H1 (cell line): ENCODE data around the gene PLEKHH2. TPM values are rescaled to one million over a fixed set of nuclear protein-coding genes. Genes with fewer than 3 reads are reported as not detected.

Experiments used
- CTCF ChIA-PET: fragments of 300-600 bp; sonication (Branson Sonifier 250); formaldehyde crosslinking; loops from one replicate; lab custom pipeline; 2021; ENCODE audit not compliant: partially characterized antibody; lab: Charles Lee
- POLR2A ChIA-PET: fragments of 300-600 bp; sonication (Branson Sonifier 250); formaldehyde crosslinking; loops from one replicate; lab custom pipeline; 2021; ENCODE audit warnings: inconsistent platforms; ENCODE audit not compliant: partially characterized antibody; lab: Charles Lee
- DNase-seq, 2 experiments: peaks; one replicate each; pipeline versions ENCODE4 v3.0.0 to v3.0.0-alpha.2; 2010 to 2022; ENCODE audit warnings: low spot score in 2 of 2, low read depth in 1 of 2, mixed read lengths in 1 of 2
- FAIRE-seq: peaks from 2 replicates; lab custom pipeline; 2011; peaks lifted over from hg19 to GRCh38; lab: Jason Lieb, UNC
- H2AFZ ChIP-seq: 2 replicates; pipeline ENCODE4 v1.8.1; 2012; ENCODE audit warnings: low read length, inconsistent platforms
- H2AK5ac ChIP-seq: 2 replicates; pipeline ENCODE4 v1.6.1; 2013; ENCODE audit warnings: low read depth, low read length
- H2BK120ac ChIP-seq: replicated peaks from 2 replicates; pipeline ENCODE3; 2013; ENCODE audit warnings: low read depth, low read length, inconsistent platforms
- H2BK12ac ChIP-seq: 2 replicates; pipeline ENCODE4 v1.6.1; 2013; ENCODE audit warnings: low read depth, low read length
- H2BK15ac ChIP-seq: 2 replicates; pipeline ENCODE4 v1.6.1; 2013; ENCODE audit warnings: low read length
- H2BK20ac ChIP-seq: 2 replicates; pipeline ENCODE4 v1.6.1; 2013; ENCODE audit warnings: low read length
- H2BK5ac ChIP-seq: 2 replicates; pipeline ENCODE4 v1.6.1; 2013; ENCODE audit warnings: low read depth, low read length
- H3K14ac ChIP-seq: 2 replicates; pipeline ENCODE4 v1.6.1; 2013; ENCODE audit warnings: inconsistent platforms; ENCODE audit not compliant: insufficient read length
- H3K18ac ChIP-seq: 2 replicates; pipeline ENCODE4 v1.6.1; 2013; ENCODE audit warnings: low read length; ENCODE audit errors: extremely low read depth
- H3K23ac ChIP-seq: 2 replicates; pipeline ENCODE4 v1.6.1; 2013; ENCODE audit warnings: inconsistent platforms; ENCODE audit not compliant: insufficient read length
- H3K23me2 ChIP-seq: 2 replicates; pipeline ENCODE4 v1.6.1; 2013; ENCODE audit warnings: low read depth, low read length
- H3K27ac ChIP-seq: 2 replicates; pipeline ENCODE4 v1.6.1; 2011; ENCODE audit warnings: low read depth, low read length, inconsistent platforms
- H3K27me3 ChIP-seq, 4 experiments: replicated peaks in 1 of 4; 1 replicate in 1 of 4; 2 replicates in 3 of 4; pipeline versions ENCODE4 v1.6.1 to v1.8.1; 2011 to 2013; ENCODE audit warnings: low read length in 3 of 4, mild to moderate bottlenecking in 3 of 4, inconsistent platforms in 2 of 4, mixed read lengths in 2 of 4, moderate library complexity in 1 of 4; ENCODE audit not compliant: control insufficient read depth in 3 of 4, insufficient read depth in 3 of 4; ENCODE audit errors: extremely low read depth in 1 of 4
- H3K36me3 ChIP-seq, 4 experiments: 2 replicates each; pipeline versions ENCODE4 v1.6.1 to v1.8.1; 2011 to 2013; ENCODE audit warnings: mild to moderate bottlenecking in 4 of 4, low read length in 3 of 4, moderate library complexity in 2 of 4, control low read depth in 1 of 4, inconsistent platforms in 1 of 4; ENCODE audit not compliant: insufficient read depth in 4 of 4, control insufficient read depth in 2 of 4
- H3K4ac ChIP-seq: replicated peaks from 2 replicates; pipeline ENCODE3; 2013; ENCODE audit warnings: low read length, low read depth, mixed read lengths, inconsistent platforms; ENCODE audit not compliant: insufficient read length
- H3K4me1 ChIP-seq, 4 experiments: replicated peaks in 1 of 4; 1 replicate in 1 of 4; 2 replicates in 3 of 4; pipeline versions ENCODE4 v1.6.1 to v1.8.1; 2011 to 2013; ENCODE audit warnings: low read length in 3 of 4, inconsistent platforms in 2 of 4, mixed read lengths in 1 of 4; ENCODE audit not compliant: insufficient read depth in 4 of 4, control insufficient read depth in 3 of 4
- H3K4me2 ChIP-seq, 2 experiments: 2 replicates each; pipeline versions ENCODE4 v1.6.1 to v1.8.1; 2011 to 2013; ENCODE audit warnings: low read depth in 2 of 2, low read length in 2 of 2, control low read depth in 1 of 2, inconsistent platforms in 1 of 2, mild to moderate bottlenecking in 1 of 2; ENCODE audit not compliant: insufficient read depth in 1 of 2
- H3K4me3 ChIP-seq, 4 experiments: fragments of 200-600, 300-600 bp in 1 of 4; sonication (generic), shearing (Covaris generic), sonication (Bioruptor Twin) in 1 of 4; 2 replicates each; pipeline versions ENCODE4 v1.5.1 to v1.8.1; 2011 to 2016; ENCODE audit warnings: low read length in 4 of 4, low read depth in 3 of 4, control low read depth in 2 of 4, inconsistent platforms in 2 of 4, mild to moderate bottlenecking in 2 of 4, mixed read lengths in 1 of 4, moderate library complexity in 1 of 4; ENCODE audit not compliant: insufficient read depth in 2 of 4; ENCODE audit errors: extremely low read depth in 1 of 4
- H3K56ac ChIP-seq: replicated peaks from 2 replicates; pipeline ENCODE3; 2013; ENCODE audit warnings: low read depth, mild to moderate bottlenecking, mixed read lengths, low read length, inconsistent platforms; ENCODE audit not compliant: insufficient read length
- H3K79me1 ChIP-seq: 2 replicates; pipeline ENCODE4 v1.6.1; 2013; ENCODE audit warnings: low read depth, low read length, control low read depth
- H3K79me2 ChIP-seq, 2 experiments: 2 replicates each; pipeline versions ENCODE4 v1.6.1 to v1.8.1; 2012 to 2013; ENCODE audit warnings: low read length in 2 of 2, mild to moderate bottlenecking in 2 of 2, inconsistent platforms in 1 of 2; ENCODE audit not compliant: insufficient read depth in 2 of 2, control insufficient read depth in 1 of 2
- H3K9ac ChIP-seq, 4 experiments: replicated peaks in 1 of 4; 1 replicate in 1 of 4; 2 replicates in 3 of 4; pipeline versions ENCODE4 v1.6.1 to v1.8.1; 2011 to 2013; ENCODE audit warnings: low read depth in 3 of 4, low read length in 3 of 4, control low read depth in 2 of 4, mild to moderate bottlenecking in 2 of 4, moderate library complexity in 2 of 4, inconsistent platforms in 1 of 4; ENCODE audit errors: extremely low read depth in 1 of 4
- H3K9me3 ChIP-seq, 2 experiments: 2 replicates each; pipeline versions ENCODE4 v1.6.1 to v1.8.1; 2012 to 2013; ENCODE audit warnings: mild to moderate bottlenecking in 2 of 2, moderate library complexity in 2 of 2, control low read depth in 1 of 2, inconsistent platforms in 1 of 2, low read depth in 1 of 2, low read length in 1 of 2, mixed read lengths in 1 of 2; ENCODE audit not compliant: insufficient read depth in 2 of 2
- H4K20me1 ChIP-seq, 2 experiments: replicated peaks in 1 of 2; 2 replicates each; pipeline versions ENCODE3 to v1.8.1; 2011 to 2013; ENCODE audit warnings: inconsistent platforms in 2 of 2, low read length in 2 of 2, mild to moderate bottlenecking in 1 of 2; ENCODE audit not compliant: insufficient read depth in 2 of 2, control insufficient read depth in 1 of 2
- H4K5ac ChIP-seq: 2 replicates; pipeline ENCODE4 v1.6.1; 2013; ENCODE audit warnings: low read length, low read depth, mixed read lengths, inconsistent platforms; ENCODE audit not compliant: insufficient read length
- H4K8ac ChIP-seq: 2 replicates; pipeline ENCODE4 v1.8.0; 2013; ENCODE audit warnings: mild to moderate bottlenecking, moderate library complexity, low read length, inconsistent platforms; ENCODE audit not compliant: insufficient read depth; ENCODE audit errors: extremely low read depth
- H4K91ac ChIP-seq: replicated peaks from 2 replicates; pipeline ENCODE3; 2013; ENCODE audit warnings: low read length, mixed read lengths, inconsistent platforms; ENCODE audit not compliant: insufficient read length
- CEBPB ChIP-seq: IDR thresholded peaks from 2 replicates; pipeline ENCODE4 v1.6.1; 2012; ENCODE audit warnings: low read depth, low read length
- CHD2 ChIP-seq: IDR thresholded peaks from 2 replicates; pipeline ENCODE4 v1.6.1; 2012; ENCODE audit warnings: low read length, improper control_type of control experiment
- FOSL1 ChIP-seq: IDR thresholded peaks from 2 replicates; pipeline ENCODE4 v1.6.1; 2011; ENCODE audit warnings: mild to moderate bottlenecking, low read depth, low read length, moderate library complexity; ENCODE audit not compliant: insufficient read depth
- PHF8 ChIP-seq: fragments of 200-600 bp; sonication (generic); conservative IDR thresholded peaks from 2 replicates; pipeline ENCODE4 v1.7.1; 2012; ENCODE audit warnings: low read depth, mild to moderate bottlenecking, inconsistent platforms, low read length, moderate library complexity
- RBBP5 ChIP-seq: IDR thresholded peaks from 2 replicates; pipeline ENCODE4 v1.7.1; 2012; ENCODE audit warnings: low read depth, mild to moderate bottlenecking, inconsistent platforms, low read length, moderate library complexity, borderline replicate concordance
- whole genome bisulfite sequencing, 2 experiments: shearing (Covaris generic) in 1 of 2; methylation state at CpG; one replicate each; pipeline versions ENCODE4 v1.1.6 to v1.1.7; 2013 to 2015; ENCODE audit warnings: low lambda C conversion rate in 2 of 2, mixed read lengths in 2 of 2, inconsistent platforms in 1 of 2, low coverage in 1 of 2, missing lambda C conversion rate in 1 of 2; ENCODE audit not compliant: insufficient replicate concordance in 2 of 2, insufficient coverage in 1 of 2, insufficient read length in 1 of 2; ENCODE audit errors: extremely low coverage in 1 of 2, missing lambda C conversion rate in 1 of 2; 5-methylcytosine and 5-hydroxymethylcytosine counted together
- polyA plus RNA-seq, 7 experiments: library from polyadenylated mRNA; depleted of rRNA in 3 of 7; stranded (reverse) in 5 of 7; unstranded in 2 of 7; fragments of >200 nt in 5 of 7; fragments of 200-250 nt in 2 of 7; gene quantifications; 1 replicate in 5 of 7; 2 replicates in 1 of 7; 4 replicates in 1 of 7; pipeline versions ENCODE4 v1.2.1 to v1.2.3, GENCODE V29; 2011 to 2013; ENCODE audit warnings: missing spikeins in 2 of 7, mixed read lengths in 2 of 7
- total RNA-seq: library from RNA; stranded (reverse); fragmentation: NEBNext Ultra II Directional; extraction: Animal tissue kit (Norgen Biotek cat#: 25700); gene quantifications from 2 replicates; pipeline ENCODE4 v1.2.1, GENCODE V29; 2021
- TF ChIP-seq, protein P1 (sequence below): IDR thresholded peaks from 2 replicates; pipeline ENCODE4 v1.6.1; 2012; ENCODE audit warnings: inconsistent platforms

The PLEKHH2 gene
- total and polyA plus RNA-seq, 2 of the 8 experiments (the other 6 are each of a cell fraction or from before 2014, with no cell fraction given) = 2.2 to 5.0 TPM

DNA sequence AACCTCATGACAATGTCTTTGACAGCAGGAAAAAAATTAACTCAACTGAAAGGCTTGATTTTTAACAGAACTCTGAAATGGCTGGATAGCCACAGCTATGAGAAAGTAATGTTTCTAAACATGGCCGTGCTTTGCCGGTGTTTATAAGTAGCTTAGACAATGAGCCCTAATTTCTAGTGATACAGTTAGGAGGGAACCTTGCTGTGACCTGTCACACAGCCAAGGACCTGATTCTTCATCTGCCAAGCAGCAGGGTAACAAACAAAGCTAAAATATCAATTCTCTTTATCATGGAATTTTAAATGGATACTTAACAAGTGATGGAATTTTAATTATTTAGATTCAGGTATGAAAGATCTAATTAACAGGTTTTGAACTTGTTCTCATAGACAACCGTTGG, 112.5 kb downstream of the PLEKHH2 start:
- H3K9me3 ChIP-seq = no peaks in the 10 kb centered on the region
- no peak overlapping the region for H2BK5ac ChIP-seq
- 94% methylated on average over 3 of the region's 3 CpGs; no CpG with 5 or more reads in 1 of the 2 experiments for WGBS, 2 experiments
- no peaks in the 10 kb centered on the region for H3K79me2 ChIP-seq
- no peak overlapping the region for H3K23ac ChIP-seq
- no peak overlapping the region for H3K4ac ChIP-seq
- H3K79me1 ChIP-seq = no peaks in the 10 kb centered on the region
- no peak for TF ChIP-seq PHF8
- TF ChIP-seq CEBPB = no peak
- TF ChIP-seq RBBP5 = no peak
- no peak for TF ChIP-seq FOSL1
- no peak for TF ChIP-seq CHD2
- TF ChIP-seq, protein P1, sequence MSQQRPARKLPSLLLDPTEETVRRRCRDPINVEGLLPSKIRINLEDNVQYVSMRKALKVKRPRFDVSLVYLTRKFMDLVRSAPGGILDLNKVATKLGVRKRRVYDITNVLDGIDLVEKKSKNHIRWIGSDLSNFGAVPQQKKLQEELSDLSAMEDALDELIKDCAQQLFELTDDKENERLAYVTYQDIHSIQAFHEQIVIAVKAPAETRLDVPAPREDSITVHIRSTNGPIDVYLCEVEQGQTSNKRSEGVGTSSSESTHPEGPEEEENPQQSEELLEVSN = no peak
- TF ChIP-seq, all 59 proteins: peak for 0
- Histone ChIP-seq H3K14ac (no peak overlapping the region), H2BK120ac (no peak overlapping the region), H3K9ac (no peak overlapping the region), H3K36me3 (no peaks in the 10 kb centered on the region), H4K5ac (no peak overlapping the region), H3K23me2 (no peaks in the 10 kb centered on the region; the same call in 1 of the 2 replicates), H4K20me1 (no peaks in the 10 kb centered on the region), H3K56ac (no peak overlapping the region), H3K4me3 (no peak overlapping the region), H2BK12ac (no peak overlapping the region), H3K27me3 (no peaks in the 10 kb centered on the region), H2BK20ac (no peak overlapping the region), H4K91ac (no peak overlapping the region), H4K8ac (no peak overlapping the region), H3K18ac (no peak overlapping the region), H2BK15ac (no peak overlapping the region), H2AFZ (no peak overlapping the region), H3K4me1 (peaks cover 0 to 4% (median 0%) of the 10 kb centered on the region in 4 experiments; a peak in 1 of 7 replicates), H3K4me2 (no peak overlapping the region), H2AK5ac (no peak overlapping the region), H3K27ac (no peak overlapping the region)
- FAIRE-seq (no peak), DNase-seq (no peak)
- ChIA-PET CTCF (interaction anchor here (0.9 to 1.6 kb wide), 2 partner anchors 14 to 49 kb away, joined by 3 to 8 read pairs; no protein-coding TSS in a partner anchor), POLR2A (no interaction called here)
